Astrocyte (in vitro differentiated cells and primary cell): ENCODE data around the gene VAMP7. TPM values are rescaled to one million over a fixed set of nuclear protein-coding genes. Genes with fewer than 3 reads are reported as not detected.

Experiments used
- DNase-seq: peaks from one replicate; pipeline ENCODE4 v3.0.0-alpha.2; 2010; ENCODE audit warnings: low read depth
- FAIRE-seq: peaks from 2 replicates; lab custom pipeline; 2011; peaks lifted over from hg19 to GRCh38; lab: Jason Lieb, UNC
- H2AFZ ChIP-seq: 2 replicates; pipeline ENCODE4 v1.6.0; 2012; ENCODE audit warnings: low read depth, low read length, inconsistent platforms
- H3K27ac ChIP-seq: 2 replicates; pipeline ENCODE4 v1.5.1; 2011; ENCODE audit warnings: low read depth, low read length, inconsistent platforms
- H3K27me3 ChIP-seq: 2 replicates; pipeline ENCODE4 v1.6.0; 2011; ENCODE audit warnings: low read length, inconsistent platforms; ENCODE audit not compliant: insufficient read depth
- H3K36me3 ChIP-seq: 2 replicates; pipeline ENCODE4 v1.5.1; 2011; ENCODE audit warnings: low read length, inconsistent platforms; ENCODE audit not compliant: insufficient read depth
- H3K4me1 ChIP-seq: 2 replicates; pipeline ENCODE4 v1.5.1; 2011; ENCODE audit warnings: low read length, inconsistent platforms; ENCODE audit not compliant: insufficient read depth
- H3K4me2 ChIP-seq: 2 replicates; pipeline ENCODE4 v1.6.0; 2012; ENCODE audit warnings: low read length, inconsistent platforms
- H3K4me3 ChIP-seq: 2 replicates; pipeline ENCODE4 v1.5.1; 2011; ENCODE audit warnings: low read depth, mild to moderate bottlenecking, low read length, inconsistent platforms; ENCODE audit not compliant: insufficient read depth
- H3K79me2 ChIP-seq: 2 replicates; pipeline ENCODE4 v1.6.0; 2012; ENCODE audit warnings: mild to moderate bottlenecking, low read length, inconsistent platforms; ENCODE audit not compliant: insufficient read depth
- H3K9ac ChIP-seq: 2 replicates; pipeline ENCODE4 v1.6.0; 2012; ENCODE audit warnings: mild to moderate bottlenecking, low read length, inconsistent platforms
- H3K9me3 ChIP-seq: 2 replicates; pipeline ENCODE4 v1.5.1; 2012; ENCODE audit warnings: low read depth, mild to moderate bottlenecking, low read length, inconsistent platforms; ENCODE audit not compliant: insufficient read depth
- H4K20me1 ChIP-seq: 2 replicates; pipeline ENCODE4 v1.6.0; 2012; ENCODE audit warnings: low read length, inconsistent platforms; ENCODE audit not compliant: insufficient read depth
- H3K27ac Mint-ChIP-seq: one replicate; pipeline ENCODE4 v1.8.0; 2021; ENCODE audit warnings: mild to moderate bottlenecking, mixed read lengths; ENCODE audit not compliant: unreplicated experiment
- H3K27me3 Mint-ChIP-seq: one replicate; pipeline ENCODE4 v1.8.0; 2021; ENCODE audit warnings: low read depth, mixed read lengths; ENCODE audit not compliant: unreplicated experiment
- H3K36me3 Mint-ChIP-seq: one replicate; pipeline ENCODE4 v1.8.0; 2021; ENCODE audit warnings: low read depth, mixed read lengths; ENCODE audit not compliant: unreplicated experiment
- H3K4me1 Mint-ChIP-seq: one replicate; pipeline ENCODE4 v1.8.0; 2021; ENCODE audit warnings: low read depth, mixed read lengths; ENCODE audit not compliant: unreplicated experiment
- H3K4me3 Mint-ChIP-seq: one replicate; pipeline ENCODE4 v1.8.0; 2021; ENCODE audit warnings: mild to moderate bottlenecking, moderate library complexity, mixed read lengths; ENCODE audit not compliant: unreplicated experiment
- H3K9me3 Mint-ChIP-seq: one replicate; pipeline ENCODE4 v1.8.0; 2021; ENCODE audit warnings: mild to moderate bottlenecking, mixed read lengths; ENCODE audit not compliant: unreplicated experiment
- EZH2 ChIP-seq: IDR thresholded peaks from 2 replicates; pipeline ENCODE4 v1.6.1; 2012; ENCODE audit warnings: mild to moderate bottlenecking, low read length, inconsistent platforms; ENCODE audit not compliant: insufficient read depth
- total RNA-seq: library from RNA; stranded (reverse); gene quantifications from 2 replicates; pipeline ENCODE4 v1.2.1, GENCODE V29; 2021
- TF ChIP-seq, protein P1 (sequence below): IDR thresholded peaks from 2 replicates; pipeline ENCODE4 v1.5.1; 2011; ENCODE audit warnings: low read depth, mild to moderate bottlenecking, inconsistent platforms, low read length, moderate library complexity; ENCODE audit not compliant: insufficient read depth

Gene VAMP7
- total RNA-seq, 1 donor from 2014 or later, result 49.0 TPM

DNA sequence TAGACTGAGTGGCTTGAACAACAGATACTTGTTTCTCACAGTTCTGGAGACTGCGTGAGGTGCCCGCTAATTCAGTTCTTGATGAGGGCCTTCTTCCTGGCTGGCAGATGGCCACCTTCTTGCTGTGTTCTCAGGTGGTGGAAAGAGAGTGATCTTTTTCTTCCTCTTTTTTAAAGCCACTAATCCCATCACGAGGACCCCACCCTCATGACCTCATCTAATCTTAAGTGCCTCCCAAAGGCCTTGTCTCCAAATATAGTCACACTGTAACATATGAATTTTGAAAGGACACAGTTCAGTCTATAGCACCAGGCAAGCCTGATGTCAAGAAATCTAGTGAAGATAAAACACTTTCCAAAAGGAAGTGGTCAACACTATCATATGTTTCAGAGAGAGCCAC, 12.4 kb downstream of the VAMP7 start:
- Histone ChIP-seq H3K4me1 (peaks cover under 1% of the 10 kb centered on the region), H3K9me3 (no peaks in the 10 kb centered on the region), H3K79me2 (no peaks in the 10 kb centered on the region), H3K4me3 (no peak overlapping the region), H3K4me2 (no peak overlapping the region), H3K9ac (no peak overlapping the region), H3K27ac (no peak overlapping the region), H3K36me3 (peaks cover 3% of the 10 kb centered on the region), H2AFZ (no peak overlapping the region), H4K20me1 (no peaks in the 10 kb centered on the region), H3K27me3 (no peaks in the 10 kb centered on the region)
- no peak for FAIRE-seq
- Mint-ChIP-seq H3K27me3 (no peaks in the 10 kb centered on the region), H3K27ac (no peak overlapping the region), H3K9me3 (peaks cover under 1% of the 10 kb centered on the region), H3K4me1 (peaks cover 8% of the 10 kb centered on the region), H3K4me3 (no peak overlapping the region), H3K36me3 (peaks cover 13% of the 10 kb centered on the region)
- TF ChIP-seq, protein P1, sequence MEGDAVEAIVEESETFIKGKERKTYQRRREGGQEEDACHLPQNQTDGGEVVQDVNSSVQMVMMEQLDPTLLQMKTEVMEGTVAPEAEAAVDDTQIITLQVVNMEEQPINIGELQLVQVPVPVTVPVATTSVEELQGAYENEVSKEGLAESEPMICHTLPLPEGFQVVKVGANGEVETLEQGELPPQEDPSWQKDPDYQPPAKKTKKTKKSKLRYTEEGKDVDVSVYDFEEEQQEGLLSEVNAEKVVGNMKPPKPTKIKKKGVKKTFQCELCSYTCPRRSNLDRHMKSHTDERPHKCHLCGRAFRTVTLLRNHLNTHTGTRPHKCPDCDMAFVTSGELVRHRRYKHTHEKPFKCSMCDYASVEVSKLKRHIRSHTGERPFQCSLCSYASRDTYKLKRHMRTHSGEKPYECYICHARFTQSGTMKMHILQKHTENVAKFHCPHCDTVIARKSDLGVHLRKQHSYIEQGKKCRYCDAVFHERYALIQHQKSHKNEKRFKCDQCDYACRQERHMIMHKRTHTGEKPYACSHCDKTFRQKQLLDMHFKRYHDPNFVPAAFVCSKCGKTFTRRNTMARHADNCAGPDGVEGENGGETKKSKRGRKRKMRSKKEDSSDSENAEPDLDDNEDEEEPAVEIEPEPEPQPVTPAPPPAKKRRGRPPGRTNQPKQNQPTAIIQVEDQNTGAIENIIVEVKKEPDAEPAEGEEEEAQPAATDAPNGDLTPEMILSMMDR, result no peak
- TF ChIP-seq EZH2, result no peak
- DNase-seq, result no peak

DNA sequence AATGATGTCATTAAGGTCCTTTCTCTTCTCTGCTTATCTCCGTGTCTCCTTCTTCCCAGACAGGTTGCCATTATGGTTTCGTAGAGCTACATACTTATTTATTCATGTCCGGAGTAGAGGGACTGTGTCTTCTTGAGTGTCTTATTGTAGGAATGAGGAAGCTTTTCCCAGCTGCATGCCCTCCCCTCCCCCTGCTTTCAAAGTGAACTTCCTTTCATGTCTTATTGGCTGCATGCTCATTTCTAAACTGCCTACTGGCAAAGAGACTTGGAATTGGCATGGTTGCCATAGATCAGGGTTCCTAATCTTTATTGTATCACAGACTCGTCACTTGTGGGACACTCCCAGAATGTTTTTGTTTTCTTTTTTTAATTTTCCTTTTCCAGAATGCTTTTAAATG, 15.4 kb downstream of the VAMP7 start:
- no peaks in the 10 kb centered on the region for H3K79me2 ChIP-seq
- H3K4me1 ChIP-seq, result no peaks in the 10 kb centered on the region
- no peak for FAIRE-seq
- no peak for DNase-seq
- H3K4me2 ChIP-seq, result no peak overlapping the region
- H2AFZ ChIP-seq, result no peak overlapping the region
- H3K27ac Mint-ChIP-seq, result no peak overlapping the region
- H3K27me3 ChIP-seq, result no peaks in the 10 kb centered on the region
- no peak overlapping the region for H3K9ac ChIP-seq
- no peaks in the 10 kb centered on the region for H3K9me3 ChIP-seq
- peaks cover 2% of the 10 kb centered on the region for H3K9me3 Mint-ChIP-seq
- H3K4me3 Mint-ChIP-seq, result no peak overlapping the region
- H3K4me3 ChIP-seq, result no peak overlapping the region
- peaks cover 8% of the 10 kb centered on the region for H3K36me3 ChIP-seq
- H3K36me3 Mint-ChIP-seq, result peaks cover 4% of the 10 kb centered on the region
- H3K27ac ChIP-seq, result no peak overlapping the region
- H3K4me1 Mint-ChIP-seq, result no peaks in the 10 kb centered on the region
- no peak for TF ChIP-seq EZH2
- TF ChIP-seq, protein P1, result no peak
- no peaks in the 10 kb centered on the region for H3K27me3 Mint-ChIP-seq
- H4K20me1 ChIP-seq, result no peaks in the 10 kb centered on the region

DNA sequence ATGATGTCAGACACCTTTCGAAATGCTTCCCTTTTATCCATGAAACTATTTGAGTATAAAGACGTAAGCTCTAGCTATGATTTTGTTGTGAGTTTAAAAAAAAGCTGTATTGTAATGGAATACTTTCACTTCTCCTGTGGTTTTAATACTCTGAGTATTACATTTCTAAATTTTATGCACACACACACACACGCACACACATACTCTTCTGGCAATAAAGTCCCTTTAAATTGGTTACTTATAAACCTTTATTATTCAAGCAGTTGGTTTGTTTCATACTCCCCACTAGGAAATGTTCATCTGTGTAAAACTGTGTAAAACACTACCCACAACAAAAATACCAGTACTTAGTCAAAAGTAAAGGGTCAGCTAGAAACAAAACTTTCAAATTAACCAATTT, 18.2 kb downstream of the VAMP7 start:
- no peaks in the 10 kb centered on the region for H3K27me3 ChIP-seq
- H4K20me1 ChIP-seq, result no peaks in the 10 kb centered on the region
- peaks cover 5% of the 10 kb centered on the region for H3K36me3 ChIP-seq
- Mint-ChIP-seq H3K9me3 (peaks cover 2% of the 10 kb centered on the region), H3K36me3 (peaks cover 2% of the 10 kb centered on the region), H3K27ac (no peak overlapping the region), H3K4me3 (no peak overlapping the region), H3K27me3 (no peaks in the 10 kb centered on the region), H3K4me1 (no peaks in the 10 kb centered on the region)
- no peak for FAIRE-seq
- H3K4me3 ChIP-seq, result no peak overlapping the region
- H3K27ac ChIP-seq, result no peak overlapping the region
- H3K9ac ChIP-seq, result no peak overlapping the region
- no peak for DNase-seq
- H2AFZ ChIP-seq, result no peak overlapping the region
- H3K79me2 ChIP-seq, result no peaks in the 10 kb centered on the region
- TF ChIP-seq EZH2, result no peak
- no peaks in the 10 kb centered on the region for H3K4me1 ChIP-seq
- H3K4me2 ChIP-seq, result no peak overlapping the region
- H3K9me3 ChIP-seq, result no peaks in the 10 kb centered on the region
